Activated CD4-positive, alpha-beta T cell treated with anti-CD3 and anti-CD28 coated beads, Interleukin-2, amount 10 ng/mL, durations not matched to agents 7 days and 5 days (primary cell): ENCODE results near the gene MYO5A. TPM values are rescaled to one million over a fixed set of nuclear protein-coding genes. Genes with fewer than 3 reads are reported as not detected.
"Not testable (repeated sequence)": the region's sequence is repeated elsewhere in the genome, so short reads cannot be mapped to it uniquely, and the experiment has no call there.

Experiments used
- CTCF ChIA-PET: fragments of 350-600 bp; sonication (Branson Sonifier 250); formaldehyde crosslinking; loops from one replicate; lab custom pipeline; 2021; ENCODE audit warnings: antibody characterized with exemption; lab: Charles Lee
- POLR2A ChIA-PET: fragments of 350-600 bp; sonication (Branson Sonifier 250); formaldehyde crosslinking; loops from one replicate; lab custom pipeline; 2021; ENCODE audit warnings: antibody characterized with exemption; lab: Charles Lee
- DNase-seq: peaks from one replicate; pipeline ENCODE4 v3.0.0-alpha.2; 2020
- H3K27ac Mint-ChIP-seq: one replicate; pipeline ENCODE4 v1.8.0; 2021; ENCODE audit warnings: mild to moderate bottlenecking, moderate library complexity, mixed read lengths
- H3K27me3 Mint-ChIP-seq: one replicate; pipeline ENCODE4 v1.8.0; 2021; ENCODE audit warnings: mixed read lengths
- H3K36me3 Mint-ChIP-seq: one replicate; pipeline ENCODE4 v1.8.0; 2021; ENCODE audit warnings: low read depth, mixed read lengths
- H3K4me1 Mint-ChIP-seq: one replicate; pipeline ENCODE4 v1.8.0; 2021; ENCODE audit warnings: mixed read lengths
- H3K4me3 Mint-ChIP-seq: one replicate; pipeline ENCODE4 v1.8.0; 2021; ENCODE audit warnings: mild to moderate bottlenecking, moderate library complexity, mixed read lengths
- H3K9me3 Mint-ChIP-seq: one replicate; pipeline ENCODE4 v1.8.0; 2021; ENCODE audit warnings: mixed read lengths
- total RNA-seq, 2 experiments: library from RNA; stranded (reverse); gene quantifications; one replicate each; pipeline ENCODE4 v1.2.3, GENCODE V29; 2021

MYO5A gene
- total RNA-seq, 2 experiments from 2014 or later, result 34.0 to 34.5 TPM

DNA sequence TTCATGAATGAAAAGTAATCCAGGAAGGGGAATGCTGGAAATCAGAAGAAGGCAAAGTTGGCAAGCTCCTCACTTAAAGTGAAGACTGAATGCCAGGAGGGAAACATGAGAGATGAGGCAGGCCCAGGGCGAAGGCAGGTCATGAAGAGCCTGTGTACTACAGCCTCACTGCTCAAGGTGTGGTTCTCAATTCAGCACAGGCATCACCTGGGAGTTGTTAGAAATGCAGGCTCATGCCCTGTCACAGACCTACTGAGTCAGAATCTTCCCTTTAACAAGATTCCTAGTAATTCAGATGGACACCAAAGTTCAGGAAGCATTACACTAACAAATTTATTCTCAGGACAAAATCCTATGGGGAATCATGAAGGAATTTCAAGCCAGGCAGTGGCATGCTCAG is 14.2 kb downstream of the MYO5A start:
- POLR2A ChIA-PET, result interaction anchor here (0.6 kb wide), 1 partner anchor 11 kb away, joined by 8 read pairs; no protein-coding TSS in a partner anchor
- no peak overlapping the region for H3K4me3 Mint-ChIP-seq
- no peaks in the 10 kb centered on the region for H3K9me3 Mint-ChIP-seq
- H3K36me3 Mint-ChIP-seq, result no peaks in the 10 kb centered on the region
- CTCF ChIA-PET, result interaction anchor here (1.6 kb wide), 1 partner anchor 18 kb away, joined by 3 read pairs; no protein-coding TSS in a partner anchor
- no peaks in the 10 kb centered on the region for H3K27me3 Mint-ChIP-seq
- no peak for DNase-seq
- peaks cover 7% of the 10 kb centered on the region for H3K4me1 Mint-ChIP-seq
- no peak overlapping the region for H3K27ac Mint-ChIP-seq

DNA sequence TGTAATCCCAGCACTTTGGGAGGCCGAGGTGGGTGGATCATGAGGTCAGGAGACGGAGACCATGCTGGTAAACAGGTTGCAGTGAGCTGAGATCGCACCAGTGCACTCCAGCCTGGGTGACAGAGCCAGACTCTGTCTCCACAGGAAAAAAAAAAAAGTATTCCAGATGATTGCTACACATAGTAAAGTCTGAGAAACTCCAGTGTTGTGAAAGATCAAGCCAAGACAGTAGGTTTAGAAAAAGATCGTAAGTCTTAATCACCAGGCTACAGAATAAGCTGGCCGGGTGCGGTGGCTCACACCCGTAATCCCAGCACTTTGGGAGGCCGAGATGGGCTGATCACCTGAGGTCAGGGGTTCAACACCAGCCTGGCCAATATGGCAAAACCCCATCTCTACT is 15.8 kb downstream of the MYO5A start:
- POLR2A ChIA-PET, H3K36me3 Mint-ChIP-seq, H3K27ac Mint-ChIP-seq, H3K4me1 Mint-ChIP-seq, H3K27me3 Mint-ChIP-seq, H3K9me3 Mint-ChIP-seq, DNase-seq, H3K4me3 Mint-ChIP-seq: not testable (repeated sequence)
- CTCF ChIA-PET, result interaction anchor here (0.6 kb wide), 1 partner anchor 225 kb away, joined by 4 read pairs; no protein-coding TSS in a partner anchor

DNA sequence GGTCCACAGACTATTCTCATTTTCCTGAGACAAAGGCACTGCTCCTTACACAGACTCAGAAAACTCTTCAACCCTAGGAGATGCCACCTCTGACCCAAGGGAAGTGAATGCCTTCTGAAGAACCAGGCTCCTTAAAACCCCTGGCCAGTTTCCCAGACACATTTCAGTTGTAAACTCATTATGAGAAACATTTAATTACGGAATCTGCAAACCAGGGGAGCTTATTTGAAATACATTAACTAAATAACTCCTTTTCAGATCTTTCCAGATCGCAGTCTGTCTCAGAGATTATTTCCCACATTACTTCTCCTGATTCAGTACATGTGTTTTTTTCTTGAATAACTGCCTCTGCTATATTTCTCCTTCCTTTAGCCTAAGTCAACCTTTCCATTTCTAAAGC is 17.6 kb downstream of the MYO5A start:
- H3K9me3 Mint-ChIP-seq, result no peaks in the 10 kb centered on the region
- H3K4me1 Mint-ChIP-seq, result no peaks in the 10 kb centered on the region
- no peaks in the 10 kb centered on the region for H3K27me3 Mint-ChIP-seq
- ChIA-PET POLR2A (no interaction called here), CTCF (interaction anchor here (1.8 kb wide), 1 partner anchor 49 kb away, joined by 5 read pairs; no protein-coding TSS in a partner anchor)
- no peak overlapping the region for H3K4me3 Mint-ChIP-seq
- H3K36me3 Mint-ChIP-seq, result no peaks in the 10 kb centered on the region
- DNase-seq, result no peak
- no peak overlapping the region for H3K27ac Mint-ChIP-seq

DNA sequence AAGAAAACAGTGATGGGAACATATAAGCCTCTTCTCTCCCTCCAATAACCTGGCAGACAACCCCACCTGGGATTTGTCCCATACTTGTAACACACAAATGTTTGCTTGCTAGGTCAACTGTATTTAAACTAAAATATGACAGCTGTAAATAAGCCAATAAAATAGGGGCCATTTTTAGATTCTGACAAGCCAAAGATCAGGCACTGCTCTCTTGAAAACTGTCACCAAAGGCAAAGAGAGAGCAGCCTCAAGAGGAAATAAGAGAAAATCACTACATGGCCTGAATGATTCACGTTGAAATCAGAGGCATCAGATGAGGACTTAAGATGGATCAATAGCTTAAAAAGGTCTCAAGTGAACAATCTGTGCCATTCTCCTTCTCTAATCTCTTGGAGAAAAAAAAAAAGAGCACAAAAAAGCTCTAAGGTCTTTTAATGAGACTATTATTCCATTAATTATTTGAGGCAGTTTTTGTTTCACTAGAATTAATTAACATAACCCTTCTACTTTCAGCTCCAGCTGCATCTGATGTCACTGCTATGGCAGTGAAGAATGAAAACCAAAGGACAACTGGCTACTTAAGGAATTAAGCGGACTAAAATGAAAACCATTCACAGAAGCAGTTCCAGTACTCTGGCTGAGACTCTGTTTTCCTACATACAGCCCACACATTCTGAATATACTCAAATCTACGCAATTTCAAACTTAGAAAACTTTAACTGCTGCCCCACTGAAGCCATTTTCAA is 19.0 kb downstream of the MYO5A start:
- Mint-ChIP-seq H3K4me3 (no peak overlapping the region), H3K27ac (no peak overlapping the region), H3K9me3 (no peaks in the 10 kb centered on the region), H3K4me1 (peaks cover 5% of the 10 kb centered on the region), H3K36me3 (no peaks in the 10 kb centered on the region), H3K27me3 (no peaks in the 10 kb centered on the region)
- ChIA-PET POLR2A (interaction anchor here (0.8 kb wide), 1 partner anchor 14 kb away, joined by 3 read pairs; no protein-coding TSS in a partner anchor), CTCF (interaction anchor here (0.8 to 1.8 kb wide), 2 partner anchors 29 to 51 kb away, joined by 3 to 5 read pairs; no protein-coding TSS in a partner anchor)
- DNase-seq, result no peak

DNA sequence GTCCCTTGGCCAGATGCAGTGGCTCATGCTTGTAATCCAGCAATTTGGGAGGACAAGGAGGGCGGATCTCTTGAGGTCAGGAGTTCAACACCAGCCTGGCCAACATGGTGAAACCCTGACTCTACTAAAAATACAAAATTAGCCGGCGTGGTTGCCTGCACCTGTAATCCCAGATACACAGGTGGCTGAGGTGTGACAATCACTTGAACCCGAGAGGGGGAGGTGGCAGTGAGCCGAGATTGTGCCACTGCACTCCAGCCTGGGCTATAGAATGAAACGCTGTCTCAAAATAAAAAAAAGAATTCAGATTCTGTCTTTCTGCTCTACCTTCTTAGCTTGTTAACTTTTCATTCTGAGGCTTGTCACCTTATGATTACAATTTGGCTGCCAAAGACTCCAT is 22.1 kb downstream of the MYO5A start:
- Mint-ChIP-seq H3K27me3 (no peaks in the 10 kb centered on the region), H3K4me1 (peaks cover 20% of the 10 kb centered on the region), H3K4me3 (no peak overlapping the region), H3K9me3 (no peaks in the 10 kb centered on the region), H3K27ac (no peak overlapping the region), H3K36me3 (peaks cover 3% of the 10 kb centered on the region)
- CTCF ChIA-PET, result interaction anchor here (3.0 kb wide), 1 partner anchor 10 kb away, joined by 11 read pairs; no protein-coding TSS in a partner anchor
- POLR2A ChIA-PET, result no interaction called here
- no peak for DNase-seq

DNA sequence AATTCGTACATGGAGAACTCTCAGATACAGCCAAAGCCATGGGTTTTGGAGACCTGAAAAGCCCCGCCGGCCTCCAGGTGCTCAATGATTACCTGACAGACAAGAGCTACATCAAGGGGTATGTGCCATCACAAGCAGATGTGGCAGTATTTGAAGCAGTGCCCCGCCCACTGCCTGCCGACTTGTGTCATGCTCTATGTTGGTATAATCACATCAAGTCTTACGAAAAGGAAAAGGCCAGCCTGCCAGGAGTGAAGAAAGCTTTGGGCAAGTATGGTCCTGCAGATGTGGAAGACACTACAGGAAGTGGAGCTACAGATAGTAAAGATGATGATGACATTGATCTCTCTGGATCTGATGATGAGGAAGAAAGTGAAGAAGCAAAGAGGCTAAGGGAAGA is 23.5 kb downstream of the MYO5A start:
- Mint-ChIP-seq H3K4me1 (peaks cover 20% of the 10 kb centered on the region), H3K27ac (no peak overlapping the region), H3K36me3 (peaks cover 4% of the 10 kb centered on the region), H3K27me3 (no peaks in the 10 kb centered on the region), H3K9me3 (no peaks in the 10 kb centered on the region), H3K4me3 (no peak overlapping the region)
- CTCF ChIA-PET, result interaction anchor here (0.6 to 1.7 kb wide), 3 partner anchors 18 to 1100 kb away, joined by 3 to 4 read pairs (median 3); no protein-coding TSS in a partner anchor
- POLR2A ChIA-PET, result no interaction called here
- DNase-seq, result no peak

DNA sequence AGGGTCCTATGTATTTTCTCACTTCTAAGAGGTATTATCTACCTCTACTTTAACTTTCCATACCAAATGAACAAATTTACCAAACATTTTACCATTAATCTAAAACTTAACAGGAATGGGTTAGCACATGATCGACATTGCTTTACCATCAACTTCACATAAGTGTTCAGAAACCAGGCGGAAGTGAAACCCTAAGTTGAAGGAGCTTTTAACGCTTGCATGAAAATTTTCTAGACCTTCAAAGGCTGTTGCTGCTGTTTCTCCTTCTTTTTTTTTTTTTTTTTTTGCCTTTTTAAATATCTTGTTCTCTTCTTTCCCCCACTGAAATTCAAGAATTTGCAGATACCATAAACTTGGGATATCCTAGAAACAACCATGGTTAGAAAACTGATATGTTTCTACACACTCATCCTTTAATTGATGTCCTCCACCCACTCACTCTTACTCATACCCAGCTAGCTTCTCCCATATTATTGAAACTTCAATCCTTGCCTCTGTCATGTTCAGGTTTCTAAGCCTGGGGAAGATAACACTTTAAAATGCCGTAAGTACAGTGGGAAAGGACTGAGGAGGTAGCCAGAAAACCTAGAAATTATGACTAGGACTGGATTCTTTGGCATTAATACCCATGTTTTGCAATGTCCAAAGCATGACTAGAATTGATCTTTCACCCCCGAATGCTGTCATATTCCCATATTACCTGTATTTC is 24.7 kb downstream of the MYO5A start:
- Mint-ChIP-seq H3K4me1 (peaks cover 20% of the 10 kb centered on the region), H3K36me3 (peaks cover 4% of the 10 kb centered on the region), H3K9me3 (no peaks in the 10 kb centered on the region), H3K27ac (peak overlapping the region; percentile 66), H3K4me3 (peak overlapping the region; percentile 17), H3K27me3 (no peaks in the 10 kb centered on the region)
- CTCF ChIA-PET, result interaction anchor here (0.6 to 1.7 kb wide), 3 partner anchors 17 to 58 kb away, joined by 3 to 4 read pairs (median 4); partner anchors contain the start of gene MYO5A
- DNase-seq, result peak; percentile 15
- POLR2A ChIA-PET, result interaction anchor here (0.7 kb wide), 1 partner anchor 11 kb away, joined by 8 read pairs; no protein-coding TSS in a partner anchor

DNA sequence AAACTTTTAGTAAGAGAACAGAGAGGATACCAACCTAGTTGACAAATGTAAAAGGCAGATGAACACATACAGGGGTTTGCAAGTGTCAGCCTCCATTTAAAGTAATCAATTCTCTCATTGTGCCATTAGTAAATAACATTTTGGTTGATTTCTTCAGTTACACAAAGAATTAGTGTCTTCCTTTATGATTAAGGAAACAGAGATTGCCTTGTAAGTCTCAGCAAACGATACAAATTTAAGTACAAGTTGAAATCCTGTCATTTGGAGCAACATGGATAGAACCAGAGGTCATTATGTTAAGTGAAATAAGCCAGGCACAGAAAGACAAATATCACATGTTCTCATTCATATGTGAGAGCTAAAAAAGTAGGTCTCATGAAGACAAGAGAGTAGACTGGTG is 26.1 kb downstream of the MYO5A start:
- no peak for DNase-seq
- Mint-ChIP-seq H3K27me3 (no peaks in the 10 kb centered on the region), H3K27ac (no peak overlapping the region), H3K4me1 (peaks cover 20% of the 10 kb centered on the region), H3K4me3 (no peak overlapping the region), H3K36me3 (peaks cover 4% of the 10 kb centered on the region), H3K9me3 (no peaks in the 10 kb centered on the region)
- ChIA-PET CTCF (no interaction called here), POLR2A (no interaction called here)

DNA sequence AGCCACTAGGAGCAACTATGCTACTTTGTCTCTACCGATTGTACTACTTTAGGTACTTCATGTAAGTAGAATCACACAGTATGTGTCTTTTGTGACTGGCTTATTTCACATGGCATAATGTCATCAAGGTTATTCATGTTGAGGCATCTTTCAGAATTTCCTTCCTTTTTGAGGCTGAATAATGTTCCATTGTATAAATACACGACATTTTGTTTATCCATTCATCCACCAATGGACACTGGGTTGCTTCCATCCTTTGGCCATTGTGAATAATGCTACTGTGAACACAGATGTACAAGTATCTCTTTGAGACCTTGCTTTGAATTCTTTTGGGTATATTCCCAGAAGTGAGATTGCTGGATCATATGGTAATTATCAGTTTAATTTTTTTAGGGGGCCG is 29.2 kb downstream of the MYO5A start:
- POLR2A ChIA-PET, result no interaction called here
- Mint-ChIP-seq H3K4me1 (peaks cover 24% of the 10 kb centered on the region), H3K27ac (no peak overlapping the region), H3K9me3 (no peaks in the 10 kb centered on the region), H3K27me3 (no peaks in the 10 kb centered on the region), H3K36me3 (peaks cover 4% of the 10 kb centered on the region), H3K4me3 (no peak overlapping the region)
- CTCF ChIA-PET, result interaction anchor here (1.2 kb wide), 1 partner anchor 16 kb away, joined by 4 read pairs; no protein-coding TSS in a partner anchor
- DNase-seq, result no peak

DNA sequence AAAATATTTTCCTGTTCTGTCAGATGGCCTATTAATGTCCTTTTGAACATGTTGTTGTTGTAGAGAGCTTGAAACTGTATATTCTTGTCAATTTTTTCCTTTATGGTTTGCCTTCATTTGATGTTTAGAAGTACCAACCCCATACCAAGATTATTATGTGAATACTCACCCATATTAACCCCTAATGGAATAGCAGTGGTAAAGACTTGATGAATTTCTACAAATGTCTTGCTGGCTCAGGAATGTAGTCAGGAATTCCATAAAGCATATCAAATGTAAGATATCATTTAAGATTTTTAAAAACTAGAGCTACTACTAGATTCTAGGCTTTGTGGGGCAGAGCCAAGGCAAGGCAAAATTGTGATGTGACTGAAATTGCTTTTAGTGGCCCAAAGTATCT is 30.0 kb downstream of the MYO5A start:
- H3K27ac Mint-ChIP-seq, result no peak overlapping the region

DNA sequence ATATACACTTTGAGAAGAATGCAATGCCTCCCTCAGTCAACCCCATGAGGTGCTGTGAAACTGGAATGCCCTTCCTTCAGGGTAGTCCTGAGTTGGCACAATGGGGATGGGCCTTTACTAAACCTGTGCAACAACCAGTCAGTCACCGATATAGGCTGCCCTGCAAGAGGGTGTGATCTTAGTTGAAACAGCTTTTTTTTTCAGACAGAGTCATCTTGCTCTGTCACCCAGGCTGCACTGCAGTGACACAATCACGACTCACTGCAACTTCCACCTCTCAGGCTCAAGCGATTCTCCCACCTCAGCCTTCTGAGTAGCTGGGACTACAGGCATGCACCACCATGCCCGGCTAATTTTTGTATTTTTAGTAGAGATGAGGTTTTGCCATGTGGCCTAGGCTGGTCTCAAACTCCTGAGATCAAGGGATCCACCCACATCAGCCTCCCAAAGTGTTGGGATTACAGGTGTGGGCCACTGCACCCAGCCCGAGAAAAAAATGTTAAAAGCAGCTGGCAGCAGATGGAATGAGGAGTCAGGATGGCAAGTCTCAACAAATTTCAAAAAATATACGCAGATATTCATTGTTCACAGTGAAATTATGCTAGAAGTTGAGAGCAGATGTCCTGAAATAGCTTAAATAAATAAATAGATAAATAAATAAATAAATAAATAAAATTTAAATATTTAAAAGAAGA is 31.8 kb downstream of the MYO5A start:
- Mint-ChIP-seq H3K4me1 (peaks cover 15% of the 10 kb centered on the region), H3K4me3 (no peak overlapping the region), H3K27me3 (no peaks in the 10 kb centered on the region), H3K36me3 (peaks cover 1% of the 10 kb centered on the region), H3K27ac (no peak overlapping the region), H3K9me3 (no peaks in the 10 kb centered on the region)
- CTCF ChIA-PET, result interaction anchor here (1.0 to 2.1 kb wide), 3 partner anchors 10 to 15 kb away, joined by 4 to 11 read pairs (median 5); no protein-coding TSS in a partner anchor
- no peak for DNase-seq
- POLR2A ChIA-PET, result interaction anchor here (0.6 kb wide), 1 partner anchor 94 kb away, joined by 6 read pairs; no protein-coding TSS in a partner anchor

More for the DNA sequence above, 30.0 kb downstream of the MYO5A start:
- Mint-ChIP-seq H3K36me3 (peaks cover 4% of the 10 kb centered on the region), H3K27me3 (no peaks in the 10 kb centered on the region), H3K4me1 (peaks cover 16% of the 10 kb centered on the region), H3K9me3 (no peaks in the 10 kb centered on the region), H3K4me3 (no peak overlapping the region)
- ChIA-PET POLR2A (no interaction called here), CTCF (interaction anchor here (1.2 kb wide), 1 partner anchor 15 kb away, joined by 4 read pairs; no protein-coding TSS in a partner anchor)
- no peak for DNase-seq

DNA sequence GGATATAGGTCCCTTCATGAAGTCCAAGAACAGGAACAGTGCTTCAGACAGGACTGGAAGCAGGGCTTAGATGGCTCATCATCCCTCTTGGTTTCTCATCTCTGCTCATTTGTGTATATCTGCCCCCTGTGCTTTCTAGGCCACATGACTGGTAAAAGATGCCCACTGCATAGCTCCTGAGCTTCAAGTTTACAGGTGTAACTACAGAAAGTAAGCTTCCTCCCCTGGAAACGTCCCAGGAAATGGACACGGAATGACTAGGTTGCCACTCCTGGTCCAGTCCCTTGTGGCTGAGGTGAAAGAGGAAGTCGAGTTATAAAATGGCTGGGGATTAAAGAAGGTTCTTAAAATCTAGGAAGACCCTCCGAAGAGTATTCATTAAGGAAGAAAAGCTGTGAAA is 32.5 kb downstream of the MYO5A start:
- H3K9me3 Mint-ChIP-seq, result no peaks in the 10 kb centered on the region
- CTCF ChIA-PET, result interaction anchor here (0.6 to 2.1 kb wide), 5 partner anchors 9 to 51 kb away, joined by 3 to 11 read pairs (median 4); no protein-coding TSS in a partner anchor
- POLR2A ChIA-PET, result no interaction called here
- no peaks in the 10 kb centered on the region for H3K36me3 Mint-ChIP-seq
- H3K4me3 Mint-ChIP-seq, result no peak overlapping the region
- H3K27me3 Mint-ChIP-seq, result no peaks in the 10 kb centered on the region
- DNase-seq, result no peak
- no peak overlapping the region for H3K27ac Mint-ChIP-seq
- H3K4me1 Mint-ChIP-seq, result peaks cover 15% of the 10 kb centered on the region
